HepG2 (cell line): ENCODE measurements around the gene SLC5A6. TPM values are rescaled to one million over a fixed set of nuclear protein-coding genes. Genes with fewer than 3 reads are reported as not detected.

Experiments used
- CENPX ChIP-seq: sonication (generic); formaldehyde crosslinking; IDR thresholded peaks from 2 replicates; pipeline ENCODE4 v1.9.0; 2021; ENCODE audit warnings: mild to moderate bottlenecking, missing genetic modification reagents, moderate library complexity
- CSRNP1 ChIP-seq: sonication (generic); formaldehyde crosslinking; IDR thresholded peaks from 2 replicates; pipeline ENCODE4 v1.8.1; 2023; ENCODE audit warnings: mild to moderate bottlenecking, missing genetic modification reagents
- DMAP1 ChIP-seq: IDR thresholded peaks from 2 replicates; pipeline ENCODE4 v1.6.1; 2016
- E2F5 ChIP-seq: sonication (generic); formaldehyde crosslinking; conservative IDR thresholded peaks from 2 replicates; pipeline ENCODE4 v1.4.0; 2020; ENCODE audit warnings: missing genetic modification reagents
- ETV5 ChIP-seq: IDR thresholded peaks from 2 replicates; pipeline ENCODE4 v1.6.1; 2018; ENCODE audit warnings: missing biosample characterization, missing genetic modification reagents, inconsistent platforms, borderline replicate concordance
- HNF4A ChIP-seq: sonication (generic); formaldehyde crosslinking; IDR thresholded peaks from 2 replicates; pipeline ENCODE4 v1.4.0; 2020; ENCODE audit warnings: missing genetic modification reagents
- KDM1A ChIP-seq: IDR thresholded peaks from 2 replicates; pipeline ENCODE4 v1.6.1; 2016; ENCODE audit warnings: missing compliant biosample characterization
- KDM4B ChIP-seq: sonication (generic); formaldehyde crosslinking; IDR thresholded peaks from 2 replicates; pipeline ENCODE4 v1.4.0; 2020; ENCODE audit warnings: missing genetic modification reagents
- KLF16 ChIP-seq, 2 experiments: sonication (generic) in 1 of 2; formaldehyde crosslinking in 1 of 2; IDR thresholded peaks; 2 replicates each; pipeline versions ENCODE4 v1.6.1 to v1.8.0; 2016 to 2023; ENCODE audit warnings: missing genetic modification reagents in 2 of 2, missing compliant biosample characterization in 1 of 2
- NCOA1 ChIP-seq: sonication (generic); formaldehyde crosslinking; IDR thresholded peaks from 2 replicates; pipeline ENCODE4 v1.9.0; 2021; ENCODE audit warnings: missing genetic modification reagents
- NFKB2 ChIP-seq: sonication (generic); formaldehyde crosslinking; IDR thresholded peaks from 2 replicates; pipeline ENCODE4 v1.4.0; 2020; ENCODE audit warnings: missing genetic modification reagents, borderline replicate concordance
- RBM22 ChIP-seq: fragments of 200-400 bp; formaldehyde crosslinking; optimal IDR thresholded peaks from 2 replicates; pipeline ENCODE3; 2017; ENCODE audit warnings: mild to moderate bottlenecking, low read length, moderate library complexity
- REXO4 ChIP-seq: sonication (generic); formaldehyde crosslinking; IDR thresholded peaks from 2 replicates; pipeline ENCODE4 v1.8.0; 2022; ENCODE audit warnings: missing genetic modification reagents, mild to moderate bottlenecking, borderline replicate concordance
- RXRA ChIP-seq: sonication (generic); formaldehyde crosslinking; IDR thresholded peaks from 2 replicates; pipeline ENCODE4 v1.5.1; 2020; ENCODE audit warnings: missing genetic modification reagents
- SCMH1 ChIP-seq: sonication (generic); formaldehyde crosslinking; IDR thresholded peaks from 2 replicates; pipeline ENCODE4 v1.9.0; 2021; ENCODE audit warnings: missing genetic modification reagents, mild to moderate bottlenecking, borderline replicate concordance
- TRIM22 ChIP-seq: fragments of 450-650 bp; IDR thresholded peaks from 2 replicates; pipeline ENCODE4 v1.6.1; 2017
- ZFP62 ChIP-seq: sonication (generic); formaldehyde crosslinking; IDR thresholded peaks from 2 replicates; pipeline ENCODE4 v1.4.0; 2020; ENCODE audit warnings: missing genetic modification reagents
- ZMAT5 ChIP-seq: sonication (generic); formaldehyde crosslinking; IDR thresholded peaks from 2 replicates; pipeline ENCODE4 v1.5.0; 2020; ENCODE audit warnings: mild to moderate bottlenecking, low read depth, missing genetic modification reagents, borderline replicate concordance
- ZNF205 ChIP-seq: IDR thresholded peaks from 2 replicates; pipeline ENCODE4 v1.6.1; 2018; ENCODE audit warnings: missing biosample characterization, missing genetic modification reagents
- ZNF30 ChIP-seq: sonication (generic); formaldehyde crosslinking; IDR thresholded peaks from 2 replicates; pipeline ENCODE4 v1.5.0; 2020; ENCODE audit warnings: mild to moderate bottlenecking, missing genetic modification reagents
- ZNF550 ChIP-seq: sonication (generic); formaldehyde crosslinking; IDR thresholded peaks from 2 replicates; pipeline ENCODE4 v1.4.0; 2020; ENCODE audit warnings: mild to moderate bottlenecking, missing genetic modification reagents, borderline replicate concordance
- ZNF552 ChIP-seq: sonication (generic); formaldehyde crosslinking; IDR thresholded peaks from 2 replicates; pipeline ENCODE4 v1.9.0; 2022; ENCODE audit warnings: missing genetic modification reagents, mild to moderate bottlenecking, borderline replicate concordance
- ZNF563 ChIP-seq: sonication (generic); formaldehyde crosslinking; IDR thresholded peaks from 2 replicates; pipeline ENCODE4 v1.8.0; 2022; ENCODE audit warnings: mild to moderate bottlenecking, moderate library complexity, missing genetic modification reagents
- ZNF672 ChIP-seq: sonication (generic); formaldehyde crosslinking; IDR thresholded peaks from 2 replicates; pipeline ENCODE4 v1.8.1; 2022; ENCODE audit warnings: missing genetic modification reagents
- ZNF800 ChIP-seq: sonication (generic); formaldehyde crosslinking; IDR thresholded peaks from 2 replicates; pipeline ENCODE4 v1.4.0; 2020; ENCODE audit warnings: missing genetic modification reagents
- ZNF878 ChIP-seq: sonication (generic); formaldehyde crosslinking; IDR thresholded peaks from 2 replicates; pipeline ENCODE4 v1.8.1; 2023; ENCODE audit warnings: mild to moderate bottlenecking, missing genetic modification reagents, moderate library complexity
- polyA plus RNA-seq, 8 experiments: library from polyadenylated mRNA; depleted of rRNA in 3 of 8; stranded (reverse) in 7 of 8; unstranded in 1 of 8; fragments of >200 nt; fragmentation: Illumina TruSeq in 4 of 8; extraction: Trizol in 4 of 8; gene quantifications; 2 replicates each; pipeline versions ENCODE4 v1.2.1 to v1.2.3, GENCODE V29; 2011 to 2016; ENCODE audit warnings: low read depth in 4 of 8, missing spikeins in 1 of 8, mixed read lengths in 1 of 8; ENCODE audit not compliant: insufficient read depth in 1 of 8
- total RNA-seq, 5 experiments: library from RNA; depleted of rRNA; stranded (reverse); fragments of >200 nt; fragmentation: Illumina TruSeq; extraction: Trizol; gene quantifications; 2 replicates each; pipeline ENCODE4 v1.2.3, GENCODE V29; 2016; ENCODE audit warnings: low read depth in 1 of 5

The SLC5A6 gene
- total and polyA plus RNA-seq, 2 of the 13 experiments (the other 11 are each of a cell fraction or from before 2014, with no cell fraction given) = 135 to 417 TPM

- TF ChIP-seq RXRA (CRISPR knock-in tag) (peak; percentile 81; the same call in 1 of the 2 replicates), ZNF672 (CRISPR knock-in tag) (no peak), KDM4B (CRISPR knock-in tag) (no peak), ZNF552 (CRISPR knock-in tag) (no peak), REXO4 (CRISPR knock-in tag) (no peak), ZNF30 (CRISPR knock-in tag) (no peak), HNF4A (peak; percentile 65), ZNF563 (no peak), TRIM22 (no peak), SCMH1 (CRISPR knock-in tag) (no peak), ZNF878 (CRISPR knock-in tag) (no peak), E2F5 (no peak), NCOA1 (CRISPR knock-in tag) (no peak), CENPX (CRISPR knock-in tag) (no peak), ETV5 (CRISPR knock-in tag) (peak; percentile 40; the same call in 1 of the 2 replicates), ZMAT5 (CRISPR knock-in tag) (no peak), KDM1A (no peak), CSRNP1 (CRISPR knock-in tag) (no peak), DMAP1 (no peak), ZNF205 (CRISPR knock-in tag) (no peak), NFKB2 (CRISPR knock-in tag) (no peak), ZNF550 (CRISPR knock-in tag) (no peak), ZFP62 (CRISPR knock-in tag) (no peak), KLF16 (CRISPR knock-in tag; IDR thresholded peaks at IDR 0.05) (peak in 1 of 2 experiments; percentile 50; a peak in 1 of 4 replicates), ZNF800 (CRISPR knock-in tag) (no peak), RBM22 (no peak)
These were observed 26.6 kb downstream of the SLC5A6 start (continued) for GRCh38 chr2:27185331-27186026.
